K562 (cell line): Measurements from ENCODE around the gene ARHGAP18. TPM values are rescaled to one million over a fixed set of nuclear protein-coding genes. Genes with fewer than 3 reads are reported as not detected.

Experiments used
- CBFA2T3 ChIP-seq: fragments of 450-650 bp; IDR thresholded peaks from 2 replicates; pipeline ENCODE4 v1.6.1; 2017
- ESRRB ChIP-seq: fragments of 250-450 bp; sonication (Bioruptor Pico); IDR thresholded peaks from 2 replicates; pipeline ENCODE4 v1.5.0; 2020; ENCODE audit warnings: mild to moderate bottlenecking, moderate library complexity, borderline replicate concordance
- MTA2 ChIP-seq: fragments of 450-650 bp; IDR thresholded peaks from 2 replicates; pipeline ENCODE4 v1.6.1; 2016; ENCODE audit warnings: low read depth
- NR2C1 ChIP-seq, 2 experiments: fragments of 450-650 bp; IDR thresholded peaks; 2 replicates each; pipeline ENCODE4 v1.6.1; 2017; ENCODE audit warnings: mild to moderate bottlenecking in 2 of 2, antibody characterized with exemption in 1 of 2, inconsistent platforms in 1 of 2, missing compliant biosample characterization in 1 of 2, missing genetic modification characterization in 1 of 2
- RBM22 ChIP-seq: fragments of 200-400 bp; formaldehyde crosslinking; IDR thresholded peaks from 2 replicates; pipeline ENCODE4 v1.6.1; 2018; ENCODE audit warnings: low read length, low read depth; ENCODE audit not compliant: poor library complexity, severe bottlenecking
- RHOXF2B ChIP-seq: fragments of 250-450 bp; sonication (Bioruptor Pico); conservative IDR thresholded peaks from 2 replicates; pipeline ENCODE4 v1.5.1; 2021
- TCF3 ChIP-seq: sonication (generic); formaldehyde crosslinking; IDR thresholded peaks from 2 replicates; pipeline ENCODE4 v1.4.0; 2020; ENCODE audit warnings: mild to moderate bottlenecking, missing genetic modification reagents
- polyA plus RNA-seq, 8 experiments: library from polyadenylated mRNA; depleted of rRNA in 4 of 8; stranded (reverse) in 5 of 8; unstranded in 3 of 8; fragments of >200 nt; fragmentation: Nextera tagmentation in 2 of 8; fragmentation: Illumina TruSeq in 1 of 8; extraction: Ambion mirVana in 2 of 8; extraction: Trizol in 1 of 8; gene quantifications; 2 replicates each; pipeline versions ENCODE4 v1.2.1 to v1.2.3, GENCODE V29; 2011 to 2014; ENCODE audit warnings: inconsistent platforms in 1 of 8, missing spikeins in 1 of 8
- total RNA-seq, 7 experiments: library from RNA; depleted of rRNA in 6 of 7; stranded (reverse); fragments of >200 nt in 6 of 7; fragmentation: Illumina TruSeq in 2 of 7; extraction: Trizol in 2 of 7; gene quantifications; 2 replicates each; pipeline versions ENCODE4 v1.2.1 to v1.2.3, GENCODE V29; 2011 to 2021; ENCODE audit warnings: low replicate concordance in 1 of 7
- TF ChIP-seq, protein P1 (sequence below): fragments of 450-650 bp; IDR thresholded peaks from 2 replicates; pipeline ENCODE4 v1.6.1; 2017; ENCODE audit warnings: antibody characterized with exemption, mild to moderate bottlenecking

ARHGAP18 gene
- total and polyA plus RNA-seq, 9 of the 15 experiments (the other 6 are each of a cell fraction or from before 2014, with no cell fraction given), result 13.3 to 29.7 (median 21.1) TPM

DNA sequence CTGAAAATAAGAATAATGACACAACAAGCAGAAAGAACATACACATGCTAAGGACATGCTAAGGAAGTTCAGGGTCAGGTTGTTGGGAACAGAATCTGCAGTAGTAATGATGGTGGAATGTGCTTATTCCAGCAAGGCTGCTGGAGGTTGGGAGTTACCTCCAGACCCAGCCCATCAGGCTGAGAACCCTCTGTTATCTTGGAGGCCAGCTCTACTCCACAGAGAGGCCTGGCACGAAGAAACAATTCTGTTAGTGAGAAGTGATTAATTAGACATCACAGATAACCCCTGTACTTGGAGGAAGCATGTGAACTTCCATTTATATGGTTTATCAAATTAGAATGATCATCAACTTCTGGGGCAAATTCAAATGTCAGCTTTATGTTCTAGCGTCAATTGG, 22.1 kb upstream of the ARHGAP18 start (continued):
- TF ChIP-seq NR2C1 (IDR thresholded peaks at IDR 0.05) (no peak), NR2C1 (tag; IDR thresholded peaks at IDR 0.05) (0 out of 2 replicates have a peak, but pooled peaks have one; percentile 22), MTA2 (0 out of 2 replicates have a peak, but pooled peaks have one; percentile 32), CBFA2T3 (peak; percentile 79), RHOXF2B (CRISPR knock-in tag) (no peak), ESRRB (CRISPR knock-in tag) (no peak), RBM22 (no peak), TCF3 (CRISPR knock-in tag) (peak; percentile 70)
- TF ChIP-seq, protein P1, sequence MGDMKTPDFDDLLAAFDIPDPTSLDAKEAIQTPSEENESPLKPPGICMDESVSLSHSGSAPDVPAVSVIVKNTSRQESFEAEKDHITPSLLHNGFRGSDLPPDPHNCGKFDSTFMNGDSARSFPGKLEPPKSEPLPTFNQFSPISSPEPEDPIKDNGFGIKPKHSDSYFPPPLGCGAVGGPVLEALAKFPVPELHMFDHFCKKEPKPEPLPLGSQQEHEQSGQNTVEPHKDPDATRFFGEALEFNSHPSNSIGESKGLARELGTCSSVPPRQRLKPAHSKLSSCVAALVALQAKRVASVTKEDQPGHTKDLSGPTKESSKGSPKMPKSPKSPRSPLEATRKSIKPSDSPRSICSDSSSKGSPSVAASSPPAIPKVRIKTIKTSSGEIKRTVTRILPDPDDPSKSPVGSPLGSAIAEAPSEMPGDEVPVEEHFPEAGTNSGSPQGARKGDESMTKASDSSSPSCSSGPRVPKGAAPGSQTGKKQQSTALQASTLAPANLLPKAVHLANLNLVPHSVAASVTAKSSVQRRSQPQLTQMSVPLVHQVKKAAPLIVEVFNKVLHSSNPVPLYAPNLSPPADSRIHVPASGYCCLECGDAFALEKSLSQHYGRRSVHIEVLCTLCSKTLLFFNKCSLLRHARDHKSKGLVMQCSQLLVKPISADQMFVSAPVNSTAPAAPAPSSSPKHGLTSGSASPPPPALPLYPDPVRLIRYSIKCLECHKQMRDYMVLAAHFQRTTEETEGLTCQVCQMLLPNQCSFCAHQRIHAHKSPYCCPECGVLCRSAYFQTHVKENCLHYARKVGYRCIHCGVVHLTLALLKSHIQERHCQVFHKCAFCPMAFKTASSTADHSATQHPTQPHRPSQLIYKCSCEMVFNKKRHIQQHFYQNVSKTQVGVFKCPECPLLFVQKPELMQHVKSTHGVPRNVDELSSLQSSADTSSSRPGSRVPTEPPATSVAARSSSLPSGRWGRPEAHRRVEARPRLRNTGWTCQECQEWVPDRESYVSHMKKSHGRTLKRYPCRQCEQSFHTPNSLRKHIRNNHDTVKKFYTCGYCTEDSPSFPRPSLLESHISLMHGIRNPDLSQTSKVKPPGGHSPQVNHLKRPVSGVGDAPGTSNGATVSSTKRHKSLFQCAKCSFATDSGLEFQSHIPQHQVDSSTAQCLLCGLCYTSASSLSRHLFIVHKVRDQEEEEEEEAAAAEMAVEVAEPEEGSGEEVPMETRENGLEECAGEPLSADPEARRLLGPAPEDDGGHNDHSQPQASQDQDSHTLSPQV, result 0 out of 2 replicates have a peak, but pooled peaks have one; percentile 23
